Measurements from ENCODE around the gene C17orf50. TPM values are rescaled to one million over a fixed set of nuclear protein-coding genes. Genes with fewer than 3 reads are reported as not detected.

Gene C17orf50
- total and polyA plus RNA-seq, 2 of the 13 experiments (the other 11 are each of a cell fraction or from before 2014, with no cell fraction given): not detected

DNA sequence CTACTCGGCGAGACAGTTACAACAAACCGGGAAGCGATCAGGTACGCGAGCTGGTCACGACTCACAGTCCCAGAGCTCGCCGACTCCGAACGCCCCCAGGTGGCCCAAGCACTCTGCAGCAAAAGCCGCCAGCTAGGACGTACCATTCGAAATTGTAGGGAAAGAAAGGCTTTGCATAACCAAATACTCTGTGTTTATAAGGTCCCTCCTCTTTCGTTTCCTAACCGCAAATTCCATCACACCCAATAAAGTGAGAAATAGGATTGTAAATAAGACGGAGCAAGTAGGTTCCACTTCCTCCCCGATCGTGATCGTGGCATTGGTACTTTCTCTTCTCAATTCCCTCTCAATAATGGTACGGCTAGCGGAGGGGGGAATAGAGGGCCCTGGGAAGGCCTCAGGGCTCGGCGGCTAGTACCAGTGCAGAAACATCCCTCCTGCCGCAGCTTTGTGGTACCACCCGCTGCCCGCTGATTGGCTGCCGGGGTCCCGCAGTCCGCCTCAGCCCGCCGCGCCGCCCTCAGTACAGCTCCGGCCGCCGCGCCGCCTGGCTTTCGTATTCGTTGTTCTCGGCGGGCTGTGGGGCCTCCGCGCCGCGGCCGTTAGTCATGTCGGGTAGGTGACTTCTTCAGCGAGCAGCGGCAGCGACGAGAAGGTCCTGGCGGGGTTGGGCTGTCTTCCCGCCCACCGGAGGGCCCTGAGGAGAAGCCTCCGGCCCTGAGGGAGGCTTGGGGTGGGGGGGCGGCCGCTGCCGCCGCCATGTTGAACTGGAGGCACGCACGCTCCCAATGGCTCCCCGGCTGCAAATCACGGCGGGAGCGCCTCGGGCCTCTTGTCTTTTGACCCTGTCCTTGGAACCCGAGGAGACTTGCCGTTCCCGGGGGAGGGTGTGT lies 48.5 kb downstream of the C17orf50 start, which contains the start of gene TAF15 (continued):
- TF ChIP-seq, protein P1, sequence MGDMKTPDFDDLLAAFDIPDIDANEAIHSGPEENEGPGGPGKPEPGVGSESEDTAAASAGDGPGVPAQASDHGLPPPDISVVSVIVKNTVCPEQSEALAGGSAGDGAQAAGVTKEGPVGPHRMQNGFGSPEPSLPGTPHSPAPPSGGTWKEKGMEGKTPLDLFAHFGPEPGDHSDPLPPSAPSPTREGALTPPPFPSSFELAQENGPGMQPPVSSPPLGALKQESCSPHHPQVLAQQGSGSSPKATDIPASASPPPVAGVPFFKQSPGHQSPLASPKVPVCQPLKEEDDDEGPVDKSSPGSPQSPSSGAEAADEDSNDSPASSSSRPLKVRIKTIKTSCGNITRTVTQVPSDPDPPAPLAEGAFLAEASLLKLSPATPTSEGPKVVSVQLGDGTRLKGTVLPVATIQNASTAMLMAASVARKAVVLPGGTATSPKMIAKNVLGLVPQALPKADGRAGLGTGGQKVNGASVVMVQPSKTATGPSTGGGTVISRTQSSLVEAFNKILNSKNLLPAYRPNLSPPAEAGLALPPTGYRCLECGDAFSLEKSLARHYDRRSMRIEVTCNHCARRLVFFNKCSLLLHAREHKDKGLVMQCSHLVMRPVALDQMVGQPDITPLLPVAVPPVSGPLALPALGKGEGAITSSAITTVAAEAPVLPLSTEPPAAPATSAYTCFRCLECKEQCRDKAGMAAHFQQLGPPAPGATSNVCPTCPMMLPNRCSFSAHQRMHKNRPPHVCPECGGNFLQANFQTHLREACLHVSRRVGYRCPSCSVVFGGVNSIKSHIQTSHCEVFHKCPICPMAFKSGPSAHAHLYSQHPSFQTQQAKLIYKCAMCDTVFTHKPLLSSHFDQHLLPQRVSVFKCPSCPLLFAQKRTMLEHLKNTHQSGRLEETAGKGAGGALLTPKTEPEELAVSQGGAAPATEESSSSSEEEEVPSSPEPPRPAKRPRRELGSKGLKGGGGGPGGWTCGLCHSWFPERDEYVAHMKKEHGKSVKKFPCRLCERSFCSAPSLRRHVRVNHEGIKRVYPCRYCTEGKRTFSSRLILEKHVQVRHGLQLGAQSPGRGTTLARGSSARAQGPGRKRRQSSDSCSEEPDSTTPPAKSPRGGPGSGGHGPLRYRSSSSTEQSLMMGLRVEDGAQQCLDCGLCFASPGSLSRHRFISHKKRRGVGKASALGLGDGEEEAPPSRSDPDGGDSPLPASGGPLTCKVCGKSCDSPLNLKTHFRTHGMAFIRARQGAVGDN (CRISPR knock-in tag; IDR thresholded peaks at IDR 0.05): peak; percentile 92
- TF ChIP-seq NR2C2 (CRISPR knock-in tag; IDR thresholded peaks at IDR 0.05; ENCODE audit: borderline replicate concordance): 0 out of 2 replicates have a peak, but pooled peaks have one; percentile 15
- no peak for TF ChIP-seq KLF15 (CRISPR knock-in tag; IDR thresholded peaks at IDR 0.05; ENCODE audit: borderline replicate concordance)
- TF ChIP-seq, protein P2, sequence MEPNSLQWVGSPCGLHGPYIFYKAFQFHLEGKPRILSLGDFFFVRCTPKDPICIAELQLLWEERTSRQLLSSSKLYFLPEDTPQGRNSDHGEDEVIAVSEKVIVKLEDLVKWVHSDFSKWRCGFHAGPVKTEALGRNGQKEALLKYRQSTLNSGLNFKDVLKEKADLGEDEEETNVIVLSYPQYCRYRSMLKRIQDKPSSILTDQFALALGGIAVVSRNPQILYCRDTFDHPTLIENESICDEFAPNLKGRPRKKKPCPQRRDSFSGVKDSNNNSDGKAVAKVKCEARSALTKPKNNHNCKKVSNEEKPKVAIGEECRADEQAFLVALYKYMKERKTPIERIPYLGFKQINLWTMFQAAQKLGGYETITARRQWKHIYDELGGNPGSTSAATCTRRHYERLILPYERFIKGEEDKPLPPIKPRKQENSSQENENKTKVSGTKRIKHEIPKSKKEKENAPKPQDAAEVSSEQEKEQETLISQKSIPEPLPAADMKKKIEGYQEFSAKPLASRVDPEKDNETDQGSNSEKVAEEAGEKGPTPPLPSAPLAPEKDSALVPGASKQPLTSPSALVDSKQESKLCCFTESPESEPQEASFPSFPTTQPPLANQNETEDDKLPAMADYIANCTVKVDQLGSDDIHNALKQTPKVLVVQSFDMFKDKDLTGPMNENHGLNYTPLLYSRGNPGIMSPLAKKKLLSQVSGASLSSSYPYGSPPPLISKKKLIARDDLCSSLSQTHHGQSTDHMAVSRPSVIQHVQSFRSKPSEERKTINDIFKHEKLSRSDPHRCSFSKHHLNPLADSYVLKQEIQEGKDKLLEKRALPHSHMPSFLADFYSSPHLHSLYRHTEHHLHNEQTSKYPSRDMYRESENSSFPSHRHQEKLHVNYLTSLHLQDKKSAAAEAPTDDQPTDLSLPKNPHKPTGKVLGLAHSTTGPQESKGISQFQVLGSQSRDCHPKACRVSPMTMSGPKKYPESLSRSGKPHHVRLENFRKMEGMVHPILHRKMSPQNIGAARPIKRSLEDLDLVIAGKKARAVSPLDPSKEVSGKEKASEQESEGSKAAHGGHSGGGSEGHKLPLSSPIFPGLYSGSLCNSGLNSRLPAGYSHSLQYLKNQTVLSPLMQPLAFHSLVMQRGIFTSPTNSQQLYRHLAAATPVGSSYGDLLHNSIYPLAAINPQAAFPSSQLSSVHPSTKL (CRISPR knock-in tag; IDR thresholded peaks at IDR 0.05): peak; percentile 55
- no peak for TF ChIP-seq ZNF260 (CRISPR knock-in tag; IDR thresholded peaks at IDR 0.05; ENCODE audit: borderline replicate concordance, low read depth)
- no peak for TF ChIP-seq TEAD3 (CRISPR knock-in tag; optimal IDR thresholded peaks at IDR 0.05; ENCODE audit: borderline replicate concordance)
- TF ChIP-seq ZNF17 (CRISPR knock-in tag; IDR thresholded peaks at IDR 0.05): no peak; the same call in 1 of the 2 replicates
- TF ChIP-seq ZNF788 (CRISPR knock-in tag; IDR thresholded peaks at IDR 0.05; ENCODE audit: borderline replicate concordance): peak; percentile 75; the same call in 1 of the 2 replicates
- TF ChIP-seq, protein P3, sequence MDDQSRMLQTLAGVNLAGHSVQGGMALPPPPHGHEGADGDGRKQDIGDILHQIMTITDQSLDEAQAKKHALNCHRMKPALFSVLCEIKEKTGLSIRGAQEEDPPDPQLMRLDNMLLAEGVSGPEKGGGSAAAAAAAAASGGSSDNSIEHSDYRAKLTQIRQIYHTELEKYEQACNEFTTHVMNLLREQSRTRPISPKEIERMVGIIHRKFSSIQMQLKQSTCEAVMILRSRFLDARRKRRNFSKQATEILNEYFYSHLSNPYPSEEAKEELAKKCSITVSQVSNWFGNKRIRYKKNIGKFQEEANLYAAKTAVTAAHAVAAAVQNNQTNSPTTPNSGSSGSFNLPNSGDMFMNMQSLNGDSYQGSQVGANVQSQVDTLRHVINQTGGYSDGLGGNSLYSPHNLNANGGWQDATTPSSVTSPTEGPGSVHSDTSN (CRISPR knock-in tag; IDR thresholded peaks at IDR 0.05; ENCODE audit: borderline replicate concordance): no peak
- TF ChIP-seq, protein P4, sequence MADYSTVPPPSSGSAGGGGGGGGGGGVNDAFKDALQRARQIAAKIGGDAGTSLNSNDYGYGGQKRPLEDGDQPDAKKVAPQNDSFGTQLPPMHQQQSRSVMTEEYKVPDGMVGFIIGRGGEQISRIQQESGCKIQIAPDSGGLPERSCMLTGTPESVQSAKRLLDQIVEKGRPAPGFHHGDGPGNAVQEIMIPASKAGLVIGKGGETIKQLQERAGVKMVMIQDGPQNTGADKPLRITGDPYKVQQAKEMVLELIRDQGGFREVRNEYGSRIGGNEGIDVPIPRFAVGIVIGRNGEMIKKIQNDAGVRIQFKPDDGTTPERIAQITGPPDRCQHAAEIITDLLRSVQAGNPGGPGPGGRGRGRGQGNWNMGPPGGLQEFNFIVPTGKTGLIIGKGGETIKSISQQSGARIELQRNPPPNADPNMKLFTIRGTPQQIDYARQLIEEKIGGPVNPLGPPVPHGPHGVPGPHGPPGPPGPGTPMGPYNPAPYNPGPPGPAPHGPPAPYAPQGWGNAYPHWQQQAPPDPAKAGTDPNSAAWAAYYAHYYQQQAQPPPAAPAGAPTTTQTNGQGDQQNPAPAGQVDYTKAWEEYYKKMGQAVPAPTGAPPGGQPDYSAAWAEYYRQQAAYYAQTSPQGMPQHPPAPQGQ (CRISPR knock-in tag; IDR thresholded peaks at IDR 0.05; ENCODE audit: borderline replicate concordance): 0 out of 2 replicates have a peak, but pooled peaks have one; percentile 61
- TF ChIP-seq ZNF572 (CRISPR knock-in tag; IDR thresholded peaks at IDR 0.05): 0 out of 2 replicates have a peak, but pooled peaks have one; percentile 52
- TF ChIP-seq, protein P5, sequence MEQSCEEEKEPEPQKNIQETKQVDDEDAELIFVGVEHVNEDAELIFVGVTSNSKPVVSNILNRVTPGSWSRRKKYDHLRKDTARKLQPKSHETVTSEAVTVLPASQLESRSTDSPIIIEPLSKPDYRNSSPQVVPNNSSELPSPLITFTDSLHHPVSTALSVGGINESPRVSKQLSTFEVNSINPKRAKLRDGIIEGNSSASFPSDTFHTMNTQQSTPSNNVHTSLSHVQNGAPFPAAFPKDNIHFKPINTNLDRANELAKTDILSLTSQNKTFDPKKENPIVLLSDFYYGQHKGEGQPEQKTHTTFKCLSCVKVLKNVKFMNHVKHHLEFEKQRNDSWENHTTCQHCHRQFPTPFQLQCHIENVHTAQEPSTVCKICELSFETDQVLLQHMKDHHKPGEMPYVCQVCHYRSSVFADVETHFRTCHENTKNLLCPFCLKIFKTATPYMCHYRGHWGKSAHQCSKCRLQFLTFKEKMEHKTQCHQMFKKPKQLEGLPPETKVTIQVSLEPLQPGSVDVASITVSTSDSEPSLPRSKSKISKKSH (CRISPR knock-in tag; IDR thresholded peaks at IDR 0.05; ENCODE audit: borderline replicate concordance): no peak
